ENCODE results near the gene GRIA2.

DNA sequence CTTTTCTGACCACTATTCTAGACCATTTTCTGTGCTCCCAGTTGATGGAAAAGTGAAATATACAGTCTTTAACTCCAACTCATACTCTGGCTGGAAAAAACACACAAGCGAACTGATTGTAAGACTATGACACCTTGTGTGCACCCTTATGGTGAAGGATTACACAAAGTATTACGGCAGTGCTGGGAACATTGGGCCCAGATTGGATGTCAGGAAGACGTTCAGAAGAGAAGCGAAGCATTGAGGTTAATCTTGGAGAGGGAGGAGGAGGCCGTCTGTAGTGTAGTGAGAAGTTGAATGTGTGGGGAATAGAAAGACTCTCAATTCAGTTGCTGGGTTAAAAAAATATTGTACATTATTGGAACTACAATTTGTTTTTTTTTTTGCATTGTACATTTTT, 50.0 kb downstream of the GRIA2 start:
- TF ChIP-seq CTCF (IDR thresholded peaks at IDR 0.05), result no peak
- no peak for TF ChIP-seq POLR2AphosphoS5 (IDR thresholded peaks at IDR 0.05; ENCODE audit: low read depth, low read length)
- no peak for TF ChIP-seq SIN3A (IDR thresholded peaks at IDR 0.05; ENCODE audit: borderline replicate concordance, low read depth, low read length)
- TF ChIP-seq MXI1 (IDR thresholded peaks at IDR 0.05; ENCODE audit: low read depth, low read length), result no peak
- no peak for TF ChIP-seq TEAD4 (IDR thresholded peaks at IDR 0.05; ENCODE audit: borderline replicate concordance, insufficient read depth)
- no peak for TF ChIP-seq GABPA (IDR thresholded peaks at IDR 0.05; ENCODE audit: low read depth)
- no peak for TF ChIP-seq FOXJ3 (CRISPR knock-in tag; IDR thresholded peaks at IDR 0.05)
- TF ChIP-seq FOSL2 (IDR thresholded peaks at IDR 0.05; ENCODE audit: borderline replicate concordance, low read depth), result no peak
- TF ChIP-seq NRF1 (IDR thresholded peaks at IDR 0.05; ENCODE audit: low read depth, low read length), result no peak
